ENCODE data around the gene CLPTM1L. TPM values are rescaled to one million over a fixed set of nuclear protein-coding genes. Genes with fewer than 3 reads are reported as not detected.
A peak's percentile ranks its signal among the peaks of the same experiment; 100 is the strongest.
"Not testable (repeated sequence)": the region's sequence is repeated elsewhere in the genome, so short reads cannot be mapped to it uniquely, and the experiment has no call there.

The CLPTM1L gene
- total RNA-seq, 3 donors from 2014 or later: 94.0 to 121 (median 107) TPM

DNA sequence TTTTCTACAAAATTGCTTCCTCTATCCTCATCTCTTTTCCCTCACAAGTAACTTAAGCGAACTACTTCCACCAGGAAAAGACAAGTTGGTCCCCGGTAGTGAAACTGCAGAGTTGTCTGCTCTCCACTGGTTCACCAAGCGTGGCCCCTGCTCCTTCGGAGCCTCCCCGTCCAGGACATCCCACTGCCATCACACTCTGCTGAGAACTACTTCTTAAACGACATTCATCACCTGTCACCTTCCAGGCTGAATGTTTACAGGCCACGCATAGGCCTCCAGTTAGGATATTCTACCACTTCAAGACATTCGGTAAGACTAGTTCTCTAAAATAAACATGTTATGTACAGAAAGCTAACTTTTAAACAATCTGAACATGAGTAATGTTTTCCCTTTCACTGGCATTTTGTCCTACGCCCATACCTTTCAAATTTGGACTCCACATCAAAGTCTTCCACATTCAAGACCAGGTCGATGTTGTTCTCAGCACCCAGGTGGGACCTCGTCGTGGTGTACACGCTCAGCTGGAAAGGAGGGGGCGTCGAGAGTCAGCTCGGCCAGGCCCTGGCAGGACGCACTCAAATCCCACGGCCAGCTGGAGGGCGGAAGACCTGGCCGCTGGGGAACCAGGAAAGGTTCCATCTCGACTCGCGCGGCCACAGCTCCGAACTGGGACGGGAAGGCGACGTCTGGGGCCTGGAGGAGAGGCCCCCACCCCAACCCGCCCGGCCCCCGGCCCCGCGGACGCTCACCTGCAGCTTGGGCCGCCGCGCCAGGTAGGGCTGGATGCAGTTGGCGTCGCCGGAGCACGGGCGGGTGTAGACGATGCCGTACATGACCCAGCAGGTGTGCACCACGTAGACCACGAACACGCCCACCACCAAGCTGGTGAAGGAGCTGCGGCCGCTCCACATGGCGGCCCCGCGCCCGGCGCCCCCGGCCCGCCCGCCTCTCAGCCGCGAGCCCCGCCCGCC lies 683 bp downstream of the CLPTM1L start:
- H3K27me3 ChIP-seq: no peaks in the 10 kb centered on the region
- intact Hi-C loops (cut with DNase I; ENCODE audit: low total_unique reads): loop anchor here (5.0 kb wide), 1 partner anchor 1408 kb away; the partner anchor contains the start of gene IRX2
- DNase-seq (ENCODE audit: low spot score in 2 of 2): no peak
- TF ChIP-seq POLR2AphosphoS5 (IDR thresholded peaks at IDR 0.05): no peak
- TF ChIP-seq POLR2A (IDR thresholded peaks at IDR 0.05): no peak
- TF ChIP-seq CTCF (IDR thresholded peaks at IDR 0.05): no peak
- peak overlapping the region; percentile 13 to 93 for H3K27ac ChIP-seq
- no peaks in the 10 kb centered on the region for H3K36me3 ChIP-seq
- peak overlapping the region; percentile 84 to 98 (median 93) for H3K4me3 ChIP-seq
- H3K4me1 ChIP-seq: peaks cover 0 to 5% of the 10 kb centered on the region in 2 donors
- H3K9me3 ChIP-seq: no peaks in the 10 kb centered on the region

DNA sequence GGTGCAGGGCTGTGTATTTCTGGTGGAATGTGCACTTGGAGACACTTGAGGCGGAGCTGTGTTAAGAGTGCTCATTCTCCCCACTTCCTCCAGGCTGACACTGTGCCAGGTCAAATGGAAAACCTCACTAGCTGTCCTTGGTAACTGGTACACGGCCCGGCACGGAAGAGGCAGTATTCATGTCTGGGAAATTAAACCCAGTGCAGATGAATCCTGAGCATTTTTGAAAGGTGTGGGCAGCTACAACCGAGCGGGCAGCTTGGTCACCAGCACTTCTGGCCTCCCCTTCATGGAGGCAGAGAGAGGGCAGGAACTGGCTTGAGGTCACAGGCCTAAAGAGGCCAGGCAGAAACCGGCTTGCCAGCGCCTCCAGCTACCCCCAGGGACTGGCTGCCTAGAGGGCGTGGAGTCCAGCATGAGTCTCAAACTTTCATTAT lies 1.6 kb downstream of the CLPTM1L start:
- Histone ChIP-seq H3K27ac (no peak overlapping the region), H3K9me3 (no peaks in the 10 kb centered on the region), H3K4me3 (peak overlapping the region in 1 of 3 donors; percentile 98), H3K27me3 (no peaks in the 10 kb centered on the region), H3K4me1 (peaks cover 0 to 5% of the 10 kb centered on the region in 2 donors), H3K36me3 (no peaks in the 10 kb centered on the region)
- TF ChIP-seq POLR2AphosphoS5 (IDR thresholded peaks at IDR 0.05): no peak
- TF ChIP-seq POLR2A (IDR thresholded peaks at IDR 0.05): no peak
- TF ChIP-seq CTCF (IDR thresholded peaks at IDR 0.05): no peak
- intact Hi-C loops (cut with DNase I; ENCODE audit: low total_unique reads): loop anchor here (5.0 kb wide), 1 partner anchor 1409 kb away; the partner anchor contains the start of gene IRX2
- DNase-seq (ENCODE audit: low spot score in 2 of 2): no peak

DNA sequence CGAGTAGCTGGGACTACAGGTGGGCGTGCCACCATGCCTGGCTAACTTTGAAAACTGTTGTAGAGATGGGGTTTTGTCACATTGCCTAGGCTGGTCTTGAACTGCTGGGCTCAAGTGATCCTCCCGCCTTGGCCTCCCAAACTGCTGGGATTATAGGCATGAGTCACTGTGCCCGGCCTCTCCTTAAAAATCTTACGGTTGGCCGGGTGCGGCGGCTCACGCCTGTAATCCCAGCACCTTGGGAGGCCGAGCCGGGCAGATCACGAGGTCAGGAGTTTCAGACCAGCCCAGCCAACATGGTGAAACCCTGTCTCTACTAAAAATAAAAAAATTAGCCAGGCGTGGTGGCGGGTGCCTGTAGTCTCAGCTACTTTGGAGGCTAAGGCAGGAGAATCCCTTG lies 2.2 kb downstream of the CLPTM1L start:
- H3K36me3 ChIP-seq; H3K4me1 ChIP-seq; DNase-seq (ENCODE audit: low spot score in 2 of 2); H3K4me3 ChIP-seq; H3K27ac ChIP-seq; H3K9me3 ChIP-seq; H3K27me3 ChIP-seq: not testable (repeated sequence)
- intact Hi-C loops (cut with DNase I; ENCODE audit: low total_unique reads): loop anchor here (5.0 kb wide), 1 partner anchor 1410 kb away; the partner anchor contains the start of gene IRX2

- no peak for DNase-seq (ENCODE audit: low spot score in 2 of 2)
- peaks cover 0 to 5% of the 10 kb centered on the region in 2 donors for H3K4me1 ChIP-seq
- no peak overlapping the region for H3K27ac ChIP-seq
- TF ChIP-seq CTCF (IDR thresholded peaks at IDR 0.05): no peak
- no peak for TF ChIP-seq POLR2AphosphoS5 (IDR thresholded peaks at IDR 0.05)
- no peak for TF ChIP-seq POLR2A (IDR thresholded peaks at IDR 0.05)
- no peaks in the 10 kb centered on the region for H3K27me3 ChIP-seq
- no peaks in the 10 kb centered on the region for H3K9me3 ChIP-seq
- no peak overlapping the region for H3K4me3 ChIP-seq
- peaks cover 5% of the 10 kb centered on the region for H3K36me3 ChIP-seq
- intact Hi-C loops (cut with DNase I; ENCODE audit: low total_unique reads): loop anchor here (5.0 kb wide), 1 partner anchor 1410 kb away; the partner anchor contains the start of gene IRX2
Observed at GRCh38 chr5:1342268-1342667, 2.6 kb downstream of the CLPTM1L start.

- Histone ChIP-seq H3K27me3 (no peaks in the 10 kb centered on the region), H3K27ac (no peak overlapping the region), H3K36me3 (peaks cover 5% of the 10 kb centered on the region), H3K9me3 (no peaks in the 10 kb centered on the region), H3K4me3 (no peak overlapping the region), H3K4me1 (peaks cover 0 to 5% of the 10 kb centered on the region in 2 donors)
- TF ChIP-seq CTCF (IDR thresholded peaks at IDR 0.05) (no peak), POLR2A (IDR thresholded peaks at IDR 0.05) (no peak), POLR2AphosphoS5 (IDR thresholded peaks at IDR 0.05) (no peak)
- DNase-seq (ENCODE audit: low spot score in 2 of 2): no peak
- intact Hi-C loops (cut with DNase I; ENCODE audit: low total_unique reads): loop anchor here (5.0 kb wide), 1 partner anchor 1410 kb away; the partner anchor contains the start of gene IRX2
Observed at GRCh38 chr5:1341863-1342262, 3.0 kb downstream of the CLPTM1L start.

GRCh38 chr5:1339818-1340210 lies 5.1 kb downstream of the CLPTM1L start:
- not testable (repeated sequence) for H3K36me3 ChIP-seq; H3K4me3 ChIP-seq; H3K27me3 ChIP-seq; DNase-seq (ENCODE audit: low spot score in 2 of 2); H3K9me3 ChIP-seq; H3K4me1 ChIP-seq; H3K27ac ChIP-seq
- intact Hi-C loops (cut with DNase I; ENCODE audit: low total_unique reads): loop anchor here (5.0 kb wide), 1 partner anchor 1412 kb away; the partner anchor contains the start of gene IRX2

DNA sequence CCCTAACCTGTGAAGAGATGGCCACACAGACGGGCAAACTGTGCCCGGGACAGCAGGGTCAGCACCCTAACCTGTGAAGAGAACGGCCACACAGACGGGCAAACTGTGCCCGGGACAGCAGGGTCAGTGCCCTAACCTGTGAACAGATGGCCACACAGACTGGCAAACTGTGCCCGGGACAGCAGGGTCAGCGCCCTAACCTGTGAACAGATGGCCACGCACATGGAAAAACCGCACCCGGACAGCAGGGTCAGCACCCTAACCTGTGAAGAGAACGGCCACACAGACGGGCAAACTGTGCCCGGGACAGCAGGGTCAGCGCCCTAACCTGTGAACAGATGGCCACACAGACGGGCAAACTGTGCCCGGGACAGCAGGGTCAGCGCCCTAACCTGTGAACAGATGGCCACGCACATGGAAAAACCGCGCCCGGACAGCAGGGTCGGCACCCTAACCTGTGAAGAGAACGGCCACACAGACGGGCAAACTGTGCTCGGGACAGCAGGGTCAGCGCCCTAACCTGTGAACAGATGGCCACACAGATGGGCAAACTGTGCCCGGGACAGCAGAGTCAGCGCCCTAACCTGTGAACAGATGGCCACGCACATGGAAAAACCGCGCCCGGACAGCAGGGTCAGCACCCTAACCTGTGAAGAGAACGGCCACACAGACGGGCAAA lies 5.6 kb downstream of the CLPTM1L start:
- DNase-seq (ENCODE audit: low spot score in 2 of 2); H3K4me3 ChIP-seq; H3K27me3 ChIP-seq; H3K27ac ChIP-seq; H3K9me3 ChIP-seq; H3K4me1 ChIP-seq; H3K36me3 ChIP-seq; intact Hi-C loops (cut with DNase I; ENCODE audit: low total_unique reads): not testable (repeated sequence)

All from breast epithelium (tissue), 4 donors.